Neural cell (in vitro differentiated cells): ENCODE data around the gene OR5C1. TPM values are rescaled to one million over a fixed set of nuclear protein-coding genes. Genes with fewer than 3 reads are reported as not detected.

ENCODE experiments used
- H2AFZ ChIP-seq: fragments of 200-600, 300-800 bp; sonication (generic), shearing (Covaris generic); 2 replicates; pipeline ENCODE4 v1.6.0; 2014; ENCODE audit warnings: low read depth, mild to moderate bottlenecking, antibody characterized with exemption, low read length, moderate library complexity
- H3F3A ChIP-seq: fragments of 200-600 bp; shearing (Covaris generic); 2 replicates; pipeline ENCODE4 v1.6.1; 2016; ENCODE audit warnings: mild to moderate bottlenecking, moderate library complexity, mixed read lengths, antibody characterized with exemption, low read length; ENCODE audit not compliant: insufficient read depth, poor library complexity, severe bottlenecking
- H3K27ac ChIP-seq: fragments of 200-600, 300-800 bp; sonication (generic), shearing (Covaris generic); 2 replicates; pipeline ENCODE4 v1.5.1; 2014; ENCODE audit warnings: mild to moderate bottlenecking, low read length, moderate library complexity
- H3K27me3 ChIP-seq: fragments of 300-800, 200-600 bp; sonication (generic), shearing (Covaris generic); 2 replicates; pipeline ENCODE4 v1.6.0; 2014; ENCODE audit warnings: mild to moderate bottlenecking, low read depth, low read length, moderate library complexity; ENCODE audit not compliant: insufficient read depth
- H3K36me3 ChIP-seq: fragments of 300-800, 200-600 bp; sonication (generic), shearing (Covaris generic); 2 replicates; pipeline ENCODE4 v1.5.1; 2014; ENCODE audit warnings: mild to moderate bottlenecking, antibody characterized with exemption, low read length, moderate library complexity; ENCODE audit not compliant: insufficient read depth
- H3K4me2 ChIP-seq: fragments of 300-800, 200-600 bp; sonication (generic), shearing (Covaris generic); 2 replicates; pipeline ENCODE4 v1.6.0; 2014; ENCODE audit warnings: mild to moderate bottlenecking, low read length
- H3K4me3 ChIP-seq: fragments of 300-800, 200-600 bp; sonication (generic), shearing (Covaris generic); 2 replicates; pipeline ENCODE4 v1.5.1; 2014; ENCODE audit warnings: mild to moderate bottlenecking, low read length, moderate library complexity
- H3K79me2 ChIP-seq: fragments of 200-600 bp; shearing (Covaris generic); replicated peaks from 2 replicates; pipeline ENCODE4 v1.6.0; 2014; ENCODE audit warnings: mild to moderate bottlenecking, low read length, moderate library complexity; ENCODE audit not compliant: insufficient read depth
- H3K9ac ChIP-seq: fragments of 300-800, 200-600 bp; sonication (generic), shearing (Covaris generic); 2 replicates; pipeline ENCODE4 v1.6.1; 2016; ENCODE audit warnings: mild to moderate bottlenecking, low read length, mixed read lengths
- H3K9me2 ChIP-seq: fragments of 200-600 bp; shearing (Covaris generic); 2 replicates; pipeline ENCODE4 v1.6.1; 2016; ENCODE audit warnings: mild to moderate bottlenecking, low read length, mixed read lengths; ENCODE audit not compliant: insufficient read depth
- H3K9me3 ChIP-seq: fragments of 200-600, 300-800 bp; sonication (generic), shearing (Covaris generic); 2 replicates; pipeline ENCODE4 v1.6.1; 2016; ENCODE audit warnings: mild to moderate bottlenecking, mixed run types, low read length, moderate library complexity, mixed read lengths
- H4K20me1 ChIP-seq: fragments of 200-600 bp; shearing (Covaris generic); 2 replicates; pipeline ENCODE4 v1.6.1; 2016; ENCODE audit warnings: mild to moderate bottlenecking, mixed run types; ENCODE audit not compliant: insufficient read depth
- CTCF ChIP-seq: fragments of 450-650 bp; IDR thresholded peaks from 2 replicates; pipeline ENCODE4 v1.5.1; 2014; ENCODE audit warnings: antibody characterized with exemption, mild to moderate bottlenecking, moderate library complexity; ENCODE audit not compliant: poor library complexity, severe bottlenecking
- EP300 ChIP-seq: fragments of 450-650 bp; conservative IDR thresholded peaks from 2 replicates; pipeline ENCODE4 v1.6.1; 2014; ENCODE audit warnings: antibody characterized with exemption, mild to moderate bottlenecking, moderate library complexity; ENCODE audit not compliant: poor library complexity, severe bottlenecking
- EZH2 ChIP-seq: fragments of 200-600, 300-800 bp; shearing (Covaris generic), sonication (generic); IDR thresholded peaks from 2 replicates; pipeline ENCODE4 v1.6.1; 2014; ENCODE audit warnings: antibody characterized with exemption, low read length, borderline replicate concordance, mild to moderate bottlenecking; ENCODE audit not compliant: insufficient read depth, poor library complexity, severe bottlenecking
- MXI1 ChIP-seq: fragments of 450-650 bp; conservative IDR thresholded peaks from 2 replicates; pipeline ENCODE4 v1.6.1; 2014; ENCODE audit warnings: antibody characterized with exemption, mild to moderate bottlenecking; ENCODE audit not compliant: poor library complexity, severe bottlenecking
- POLR2AphosphoS5 ChIP-seq: IDR thresholded peaks from 2 replicates; pipeline ENCODE4 v1.6.1; 2012
- RAD21 ChIP-seq: fragments of 450-650 bp; conservative IDR thresholded peaks from 2 replicates; pipeline ENCODE4 v1.6.1; 2014; ENCODE audit warnings: antibody characterized with exemption, mild to moderate bottlenecking, moderate library complexity
- REST ChIP-seq: IDR thresholded peaks from 2 replicates; pipeline ENCODE4 v1.6.1; 2012; ENCODE audit warnings: borderline replicate concordance
- SMC3 ChIP-seq: fragments of 450-650 bp; conservative IDR thresholded peaks from 2 replicates; pipeline ENCODE4 v1.6.1; 2014; ENCODE audit warnings: antibody characterized with exemption, mild to moderate bottlenecking, moderate library complexity; ENCODE audit not compliant: poor library complexity
- TAF1 ChIP-seq: IDR thresholded peaks from 2 replicates; pipeline ENCODE4 v1.6.1; 2012; ENCODE audit warnings: low read depth
- polyA plus RNA-seq: library from polyadenylated mRNA; depleted of rRNA; stranded (reverse); fragments of >200 nt; gene quantifications from 2 replicates; pipeline ENCODE4 v1.2.3, GENCODE V29; 2014

The OR5C1 gene
- polyA plus RNA-seq, 1 donor from 2014 or later = not detected

- TF ChIP-seq REST (no peak), POLR2AphosphoS5 (no peak), RAD21 (no peak), SMC3 (no peak), EP300 (no peak), TAF1 (no peak), EZH2 (no peak), MXI1 (no peak), CTCF (no peak)
- H4K20me1 ChIP-seq = no peaks in the 10 kb centered on the region
- H3F3A ChIP-seq = no peaks in the 10 kb centered on the region
- no peak overlapping the region for H3K4me2 ChIP-seq
- no peaks in the 10 kb centered on the region for H3K79me2 ChIP-seq
- no peak overlapping the region for H3K9ac ChIP-seq
- H3K36me3 ChIP-seq = no peaks in the 10 kb centered on the region
- H3K9me3 ChIP-seq = no peaks in the 10 kb centered on the region
- no peak overlapping the region for H3K4me3 ChIP-seq
- no peaks in the 10 kb centered on the region for H3K9me2 ChIP-seq
- H3K27ac ChIP-seq = no peak overlapping the region
- H3K27me3 ChIP-seq = no peaks in the 10 kb centered on the region
- H2AFZ ChIP-seq = no peak overlapping the region
Observed at GRCh38 chr9:122754825-122755224, 33.9 kb upstream of the OR5C1 start.

GRCh38 chr9:122767817-122768216 lies 20.9 kb upstream of the OR5C1 start:
- H3K9me2 ChIP-seq = no peaks in the 10 kb centered on the region
- H4K20me1 ChIP-seq = no peaks in the 10 kb centered on the region
- H3K36me3 ChIP-seq = no peaks in the 10 kb centered on the region
- no peaks in the 10 kb centered on the region for H3K27me3 ChIP-seq
- no peak overlapping the region for H3K9ac ChIP-seq
- H3F3A ChIP-seq = no peaks in the 10 kb centered on the region
- H3K27ac ChIP-seq = no peak overlapping the region
- no peak overlapping the region for H2AFZ ChIP-seq
- H3K9me3 ChIP-seq = peaks cover under 1% of the 10 kb centered on the region
- H3K4me3 ChIP-seq = no peak overlapping the region
- TF ChIP-seq MXI1 (no peak), EZH2 (no peak)
- H3K79me2 ChIP-seq = no peaks in the 10 kb centered on the region
- H3K4me2 ChIP-seq = no peak overlapping the region

GRCh38 chr9:122777052-122777451 lies 11.7 kb upstream of the OR5C1 start:
- H3K4me3 ChIP-seq = no peak overlapping the region
- no peaks in the 10 kb centered on the region for H3F3A ChIP-seq
- H3K9me2 ChIP-seq = no peaks in the 10 kb centered on the region
- no peaks in the 10 kb centered on the region for H3K79me2 ChIP-seq
- no peak overlapping the region for H3K9ac ChIP-seq
- H2AFZ ChIP-seq = no peak overlapping the region
- H3K4me2 ChIP-seq = no peak overlapping the region
- H3K27ac ChIP-seq = no peak overlapping the region
- TF ChIP-seq MXI1 = no peak
- no peak for TF ChIP-seq RAD21
- TF ChIP-seq EZH2 = no peak
- no peak for TF ChIP-seq POLR2AphosphoS5
- no peak for TF ChIP-seq EP300
- TF ChIP-seq CTCF = no peak
- TF ChIP-seq SMC3 = no peak
- no peak for TF ChIP-seq TAF1
- no peak for TF ChIP-seq REST
- H4K20me1 ChIP-seq = no peaks in the 10 kb centered on the region
- no peaks in the 10 kb centered on the region for H3K36me3 ChIP-seq
- no peaks in the 10 kb centered on the region for H3K27me3 ChIP-seq
- peaks cover 4% of the 10 kb centered on the region for H3K9me3 ChIP-seq
